EH (cell line): ENCODE data around the gene PPM1B.
"Not testable (repeated sequence)": the region's sequence is repeated elsewhere in the genome, so short reads cannot be mapped to it uniquely, and the experiment has no call there.

Experiments used
- DNase-seq: peaks from one replicate; pipeline ENCODE4 v3.0.0-alpha.2; 2015; ENCODE audit warnings: low read depth

PPM1B gene

DNA sequence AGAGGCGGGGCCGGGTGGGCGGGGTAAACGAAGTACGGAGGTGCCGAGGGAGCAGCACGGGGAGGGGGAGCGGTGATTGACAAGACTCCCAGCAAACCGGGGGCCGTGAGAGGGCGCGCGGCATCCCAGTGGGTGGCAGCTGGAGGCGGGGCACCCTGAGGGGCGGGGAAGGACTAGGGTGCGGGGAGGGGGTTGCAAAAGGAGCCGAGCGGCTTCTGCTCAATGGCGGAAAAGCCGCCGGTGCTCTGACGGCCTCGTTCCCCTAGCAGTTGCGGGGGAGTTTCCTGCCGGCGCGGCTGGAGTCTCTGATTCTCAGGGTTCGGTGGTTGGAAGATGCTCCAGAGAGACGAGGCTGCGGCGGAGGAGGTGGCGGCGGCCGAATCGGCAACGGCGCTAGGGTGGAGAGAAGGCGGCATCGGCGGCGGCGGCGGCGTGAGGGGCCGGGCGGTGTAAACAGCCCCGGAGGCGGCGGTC, at the start of gene PPM1B:
PPM1B (plus strand) TSS at position 195 of the 474 bp plus-strand sequence. CDS start 32,325 bp downstream, outside the sequence.
- no peak for DNase-seq

DNA sequence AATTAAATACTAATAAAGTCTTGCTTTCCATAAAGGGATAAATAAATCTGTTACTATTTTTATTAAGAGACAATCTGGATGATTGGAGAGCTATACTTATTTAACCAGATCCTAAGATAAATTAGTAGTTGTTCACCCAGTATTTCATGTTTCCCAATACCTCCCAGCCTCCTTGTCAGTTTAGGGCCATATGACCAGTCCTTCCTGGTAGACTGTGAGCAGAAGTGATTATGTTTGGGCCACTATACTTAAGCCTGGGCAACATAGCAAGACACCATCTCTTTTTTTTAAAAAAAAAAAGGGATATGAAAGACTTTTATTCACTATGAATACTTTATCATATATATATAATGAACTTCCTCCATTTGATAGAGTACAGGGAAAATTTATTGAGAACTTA, 48.8 kb upstream of the PPM1B start:
- DNase-seq = no peak

DNA sequence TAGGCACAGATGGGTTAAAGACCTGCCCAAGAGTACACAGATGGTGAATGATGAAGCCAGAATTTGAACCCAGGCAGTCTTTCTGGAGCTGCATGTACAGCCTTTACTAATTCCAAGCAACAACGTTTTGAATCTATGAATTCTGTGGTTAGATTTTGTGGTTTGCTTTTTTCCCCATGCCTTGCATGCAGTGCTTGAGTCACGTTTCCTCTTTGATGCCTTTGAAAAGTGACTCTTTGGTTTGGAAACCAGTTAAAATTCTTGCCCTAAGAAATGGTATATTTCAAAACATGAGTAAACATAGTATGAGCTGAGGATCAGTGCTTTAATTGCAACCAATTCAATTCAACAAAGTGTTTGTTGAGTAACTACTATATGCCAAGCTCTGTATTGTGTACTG, 48.2 kb upstream of the PPM1B start:
- peak; percentile 92 for DNase-seq

DNA sequence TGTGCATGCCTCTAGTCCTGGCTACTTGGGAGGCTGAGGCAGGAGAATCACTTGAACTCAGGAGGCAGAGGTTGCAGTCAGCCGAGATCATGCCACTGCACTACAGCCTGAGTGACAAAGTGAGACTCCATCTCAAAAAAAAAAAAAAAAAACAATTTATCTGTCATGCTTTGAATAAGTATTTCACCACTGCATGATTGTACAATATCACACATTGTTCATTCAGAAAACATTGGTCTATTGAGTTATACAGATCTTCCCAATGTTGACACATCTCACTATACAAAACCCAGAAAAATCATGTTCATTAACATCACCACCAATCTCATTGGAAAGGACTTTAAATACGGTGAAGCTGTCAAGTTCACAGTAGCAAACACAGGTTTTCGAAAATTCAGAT, 46.8 kb upstream of the PPM1B start:
- no peak for DNase-seq

DNA sequence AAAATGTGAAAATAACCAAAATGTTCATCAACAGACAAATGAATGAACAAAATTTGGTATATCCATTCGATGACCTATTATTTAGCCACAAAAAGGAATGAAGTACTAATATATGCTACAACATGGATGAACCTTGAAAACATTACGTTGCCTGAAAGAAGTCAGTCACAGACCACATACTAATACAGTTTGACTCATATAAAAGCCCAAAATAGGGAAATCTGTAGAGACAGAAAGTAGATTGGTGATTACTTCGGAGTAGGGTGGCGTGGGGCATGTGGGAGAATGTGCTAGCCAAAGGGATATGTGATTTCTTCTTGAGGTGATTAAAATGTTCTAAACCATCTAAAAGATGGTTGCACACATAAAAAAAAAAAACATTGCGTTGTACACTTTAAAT, 44.2 kb upstream of the PPM1B start:
- DNase-seq = no peak

DNA sequence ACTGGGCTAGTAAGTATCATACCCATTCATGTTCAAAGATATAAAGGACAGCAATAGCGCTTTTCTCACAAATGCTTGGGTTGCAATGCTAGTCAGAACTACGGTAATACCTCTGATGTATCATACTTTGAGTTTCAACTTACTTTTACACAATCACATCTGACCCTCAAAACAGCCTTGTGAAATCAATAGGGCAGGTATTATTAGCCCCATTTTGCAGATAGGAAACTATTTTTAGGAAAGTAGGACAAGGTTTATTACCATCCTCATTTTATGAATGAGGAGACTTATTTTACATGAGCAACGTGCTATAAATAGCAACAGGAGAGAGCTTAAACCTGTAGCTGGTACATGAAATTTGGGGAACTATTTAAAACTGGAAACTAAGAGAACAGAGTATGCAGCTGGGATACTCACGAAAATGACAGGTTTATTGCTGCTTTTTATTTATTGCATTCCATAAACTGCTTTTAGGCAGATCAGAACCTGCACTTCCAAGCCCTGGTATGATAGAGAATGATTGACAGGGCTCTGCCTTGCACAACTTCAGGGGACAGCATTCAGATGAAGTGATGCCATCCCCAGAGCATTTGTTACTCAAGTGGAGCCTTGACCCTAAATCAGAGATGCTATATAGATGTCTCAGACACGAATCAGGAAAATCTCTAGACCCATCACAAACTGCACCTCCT, 42.4 kb upstream of the PPM1B start:
- DNase-seq = peak; percentile 59

DNA sequence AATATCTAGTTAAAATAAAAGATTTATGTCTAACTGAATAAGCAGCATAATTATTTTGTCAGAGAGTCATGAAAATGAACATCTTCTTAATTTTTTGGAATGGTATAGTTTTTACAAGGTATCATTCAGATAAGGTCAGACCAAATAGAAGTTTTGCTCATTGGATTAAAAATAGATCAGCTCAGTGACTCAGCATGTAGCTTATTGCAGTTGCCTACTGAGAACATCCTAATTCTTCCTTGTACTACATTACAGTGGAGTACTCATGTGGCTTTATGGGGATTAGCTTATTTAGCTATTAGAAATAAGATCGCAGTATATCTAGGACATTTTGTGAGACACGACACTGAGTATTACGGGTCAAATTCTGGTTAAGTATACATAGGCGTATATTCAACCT, 38.2 kb upstream of the PPM1B start:
- DNase-seq = peak; percentile 75

DNA sequence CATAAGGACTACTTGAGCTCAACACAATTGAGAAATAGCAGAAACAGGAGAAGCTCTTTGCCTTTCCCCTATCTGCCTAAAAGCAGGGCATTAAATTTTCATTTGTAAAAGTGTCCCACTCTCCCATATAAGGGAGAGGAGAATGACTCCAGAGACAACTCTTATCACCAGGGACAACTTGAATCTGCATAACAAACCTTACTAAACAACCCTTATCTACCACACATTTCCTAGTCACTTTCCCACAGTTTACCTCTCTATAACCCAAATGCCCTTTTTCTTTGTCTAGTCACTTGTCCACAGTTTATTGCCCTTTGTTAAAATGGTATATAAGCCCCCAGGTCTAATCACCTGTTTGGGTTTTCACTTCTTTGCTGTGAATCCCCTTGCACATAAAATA, 37.5 kb upstream of the PPM1B start:
- DNase-seq = no peak

DNA sequence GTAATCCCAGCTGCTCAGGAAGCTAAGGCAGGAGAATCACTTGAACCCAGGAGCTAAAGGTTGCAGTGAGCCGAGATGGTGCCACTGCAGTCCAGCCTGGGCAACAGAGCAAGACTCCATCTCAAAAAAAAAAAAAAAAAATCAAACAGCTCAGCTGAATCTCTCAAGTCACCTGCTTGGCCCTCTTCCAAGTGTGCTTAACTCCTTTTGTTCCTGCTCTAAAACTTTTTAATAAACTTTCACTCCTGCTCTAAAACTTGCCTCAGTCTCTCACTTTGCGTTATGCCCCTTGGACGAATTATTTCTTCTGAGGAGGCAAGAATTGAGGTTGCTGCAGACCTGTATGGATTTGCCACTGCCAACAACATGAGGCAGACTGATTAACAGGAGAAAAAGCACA, 35.1 kb upstream of the PPM1B start:
- DNase-seq = not testable (repeated sequence)

DNA sequence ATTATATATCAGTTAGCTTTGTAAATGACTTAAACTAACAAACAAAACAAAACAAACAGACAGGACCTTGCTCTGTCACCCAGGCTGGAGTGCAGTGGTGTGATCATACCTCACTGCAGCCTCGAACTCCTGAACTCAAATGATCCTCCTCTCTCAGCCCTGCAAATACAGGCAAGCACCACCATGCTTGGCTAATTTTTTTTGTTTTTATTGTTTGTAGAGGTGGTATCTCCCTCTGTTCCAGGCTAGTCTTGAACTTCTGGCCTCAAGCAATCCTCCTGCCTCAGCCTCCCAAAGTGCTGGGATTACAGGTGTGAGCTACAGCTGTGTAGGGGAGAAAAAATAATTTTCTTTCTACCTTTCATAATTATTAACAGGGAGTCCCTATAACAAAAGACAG, 33.8 kb upstream of the PPM1B start:
- no peak for DNase-seq

DNA sequence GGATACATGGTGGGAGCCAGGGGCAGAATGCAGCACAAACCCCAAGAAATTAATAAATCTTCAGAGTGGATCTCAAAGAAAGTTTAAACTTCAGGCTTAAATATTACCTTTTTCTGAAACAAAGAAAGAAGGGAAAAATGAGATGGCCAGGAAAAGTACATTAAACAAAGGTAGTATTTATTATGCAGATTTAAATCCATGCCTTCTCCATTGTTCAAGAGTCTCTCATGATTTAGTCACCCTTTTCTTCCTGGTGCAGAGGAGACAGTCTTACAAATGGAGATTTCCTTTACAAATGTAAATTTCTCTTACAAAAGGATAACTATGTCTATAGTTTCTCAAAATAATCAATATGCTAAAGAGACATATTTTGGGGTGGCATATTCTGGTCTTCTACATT, 33.4 kb upstream of the PPM1B start:
- no peak for DNase-seq

DNA sequence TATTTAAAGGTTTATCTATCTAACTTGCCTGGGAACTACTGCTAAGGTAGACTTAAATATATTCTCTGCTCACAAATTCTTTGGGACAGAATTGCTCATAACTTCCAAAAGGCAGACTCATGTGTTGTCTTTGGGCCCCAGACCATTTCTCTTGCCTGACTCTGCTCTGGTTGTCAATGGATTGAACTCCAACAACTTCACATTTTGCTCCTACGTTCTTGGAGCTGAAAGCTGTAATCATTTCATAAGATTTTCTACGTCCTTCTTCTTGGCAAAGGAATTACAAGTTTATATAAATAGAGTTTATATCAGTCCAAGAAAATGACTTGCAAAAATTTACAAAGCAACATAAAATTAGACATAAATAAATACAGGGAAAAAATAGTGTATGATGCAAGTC, 32.9 kb upstream of the PPM1B start:
- peak; percentile 76 for DNase-seq

DNA sequence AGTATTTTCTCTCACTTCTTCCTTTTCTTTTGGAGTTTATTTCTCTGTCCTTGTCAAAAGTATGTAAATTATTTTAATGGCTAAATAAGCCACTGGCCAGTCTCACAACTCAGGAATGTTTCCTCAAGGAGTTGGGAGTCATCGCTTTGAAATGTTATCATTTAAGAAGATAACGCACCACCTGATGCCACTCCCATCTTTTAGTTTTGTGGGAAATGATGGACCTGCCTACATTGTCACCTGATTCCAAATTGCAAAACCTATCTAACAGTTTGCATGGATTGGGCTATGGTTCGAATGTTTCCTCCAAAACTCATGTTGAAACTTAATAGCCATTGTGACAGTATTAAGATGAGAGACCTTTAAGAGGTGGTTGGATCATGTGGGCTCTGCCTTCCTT, 32.4 kb upstream of the PPM1B start:
- peak; percentile 84 for DNase-seq

DNA sequence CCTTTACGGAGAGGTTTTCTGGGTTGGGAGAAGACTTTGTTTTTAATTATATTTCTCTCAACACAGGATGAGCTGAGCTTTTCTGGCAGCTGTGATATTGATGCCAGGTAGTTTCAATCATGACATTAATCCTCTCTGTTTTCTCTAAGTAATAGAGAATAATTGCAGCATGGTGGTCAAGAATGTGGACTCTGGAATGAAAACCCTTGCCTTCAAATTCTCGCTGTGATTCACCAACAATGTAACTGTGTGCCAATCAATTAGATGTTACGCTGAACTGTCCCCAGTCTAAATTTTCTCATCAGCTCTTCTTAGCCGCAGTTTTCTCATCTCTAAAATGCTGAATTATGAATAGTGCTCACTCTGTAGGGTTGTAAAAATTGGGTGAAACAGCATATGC, 31.6 kb upstream of the PPM1B start:
- peak; percentile 22 for DNase-seq

DNA sequence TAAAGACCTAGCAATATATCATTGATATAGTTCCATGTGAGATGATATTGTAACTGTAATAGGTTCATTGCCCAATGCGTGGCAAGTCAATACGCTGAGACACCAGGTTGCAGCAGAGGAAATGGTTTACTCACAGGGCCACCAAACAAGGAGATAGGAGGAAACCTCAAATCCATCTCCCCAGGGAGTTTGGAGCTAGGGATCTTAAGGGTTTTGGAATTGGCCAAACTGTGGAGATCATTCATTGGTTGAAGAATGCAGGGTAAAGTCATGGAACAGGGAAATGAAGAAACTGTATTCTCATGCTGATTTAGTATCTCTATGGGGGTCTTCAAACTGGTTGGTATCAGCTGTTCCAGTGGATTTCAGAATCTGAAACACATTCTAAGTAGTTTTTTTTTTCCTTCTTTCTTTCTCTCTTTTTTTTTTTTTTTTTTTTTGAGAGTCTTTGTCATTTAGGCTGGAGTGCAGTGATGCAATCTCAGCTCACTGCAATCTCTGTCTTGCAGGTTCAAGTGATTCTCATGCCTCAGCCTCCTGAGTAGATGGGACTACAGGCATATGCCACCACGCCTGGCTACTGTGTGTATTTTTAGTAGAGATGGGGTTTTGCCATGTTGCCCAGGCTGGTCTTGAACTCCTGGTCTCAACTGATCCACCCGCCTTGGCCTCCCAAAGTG, 30.7 kb upstream of the PPM1B start:
- no peak for DNase-seq

DNA sequence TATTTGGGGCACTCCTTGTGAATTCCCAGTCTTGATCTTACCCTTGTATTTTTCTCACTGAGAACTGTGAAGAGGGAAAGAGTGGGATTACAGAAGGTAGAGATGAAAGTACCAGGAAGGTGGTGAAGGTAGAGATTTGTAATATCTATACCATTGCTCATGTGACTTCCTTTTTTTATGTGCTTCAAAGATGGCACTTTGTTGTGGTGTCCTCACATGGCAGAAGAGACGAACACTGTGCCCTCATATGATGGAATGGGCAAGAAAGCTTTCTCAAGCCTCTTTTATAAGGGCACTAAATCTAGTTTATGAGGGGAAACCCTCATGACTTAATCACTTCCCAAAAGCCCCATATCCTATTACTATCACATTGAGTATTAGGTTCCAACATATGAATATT, 28.9 kb upstream of the PPM1B start:
- no peak for DNase-seq

DNA sequence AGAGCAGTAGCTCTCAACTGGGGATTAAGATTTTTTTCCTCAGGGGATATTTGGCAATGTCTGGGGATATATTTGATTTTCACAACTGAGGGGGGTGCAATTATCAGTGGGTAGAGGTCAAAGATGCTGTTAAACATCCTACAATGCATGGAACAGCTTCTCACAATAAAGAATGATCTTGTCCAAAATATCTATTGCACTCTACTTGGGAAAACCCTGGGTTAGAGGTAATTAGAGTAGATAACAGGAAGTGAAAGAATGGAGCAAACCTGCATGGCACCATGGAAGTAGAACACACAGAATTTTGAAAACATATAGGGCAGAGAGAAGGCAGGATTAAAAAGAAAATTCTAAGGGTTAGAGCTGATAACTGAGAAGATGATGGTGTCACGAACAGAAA, 26.4 kb upstream of the PPM1B start:
- DNase-seq = no peak

DNA sequence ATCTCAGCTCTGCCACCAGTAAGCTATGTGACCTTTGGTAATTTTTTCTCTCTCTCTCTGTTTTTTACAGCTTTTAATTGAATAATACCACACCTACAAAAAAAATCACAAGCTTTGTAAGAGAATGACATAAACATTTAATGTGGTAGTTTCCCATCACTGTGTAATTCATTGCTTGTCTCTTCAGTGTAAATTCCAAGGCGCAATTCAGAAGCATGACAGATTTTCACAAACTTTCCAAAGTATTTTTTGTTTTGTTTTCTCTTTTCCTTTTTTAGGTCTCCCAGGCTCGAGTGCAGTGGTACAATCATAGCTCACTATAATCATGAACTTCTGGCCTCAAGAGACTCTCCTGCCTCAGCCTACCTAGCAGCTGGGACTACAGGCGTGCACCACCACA, 25.0 kb upstream of the PPM1B start:
- DNase-seq = peak; percentile 18

DNA sequence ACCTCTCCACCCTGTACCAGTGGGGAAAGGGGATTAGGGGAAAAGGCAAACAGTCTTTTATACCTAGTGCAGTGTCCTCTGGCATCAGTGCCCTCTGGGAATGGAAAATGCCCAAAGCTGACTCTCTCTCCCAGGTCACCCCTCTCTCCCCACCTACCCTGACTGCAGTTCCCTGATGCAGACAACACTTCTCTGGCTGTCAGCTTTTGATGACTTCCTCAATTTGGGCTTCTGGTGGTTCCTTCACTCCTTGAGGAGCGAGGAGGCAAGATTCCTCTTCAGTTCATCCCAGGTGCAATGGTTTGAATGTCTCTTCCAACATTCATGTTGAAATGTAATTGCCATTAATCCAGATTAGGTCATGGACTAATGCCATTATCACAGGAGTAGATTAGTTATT, 19.7 kb upstream of the PPM1B start:
- DNase-seq = no peak

DNA sequence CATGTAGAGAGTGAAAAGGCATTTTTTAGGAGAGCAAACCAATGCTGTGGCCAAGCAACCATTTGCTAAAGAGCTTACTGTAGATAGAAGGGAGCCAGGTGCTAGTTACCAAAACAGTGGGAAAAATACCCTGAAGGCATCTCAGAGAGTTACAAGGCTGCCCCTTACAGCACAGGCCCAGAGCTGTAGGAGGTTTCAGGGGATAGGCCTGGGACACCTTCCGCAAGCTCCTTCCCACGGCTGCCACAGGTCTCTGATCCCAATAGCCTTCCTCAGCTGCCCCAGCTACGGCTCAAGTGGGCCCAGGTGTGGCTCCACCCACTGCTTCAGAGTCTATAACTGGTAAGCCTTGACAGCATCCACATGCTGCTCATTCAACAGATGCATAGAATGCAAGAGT, 18.2 kb upstream of the PPM1B start:
- DNase-seq = no peak

DNA sequence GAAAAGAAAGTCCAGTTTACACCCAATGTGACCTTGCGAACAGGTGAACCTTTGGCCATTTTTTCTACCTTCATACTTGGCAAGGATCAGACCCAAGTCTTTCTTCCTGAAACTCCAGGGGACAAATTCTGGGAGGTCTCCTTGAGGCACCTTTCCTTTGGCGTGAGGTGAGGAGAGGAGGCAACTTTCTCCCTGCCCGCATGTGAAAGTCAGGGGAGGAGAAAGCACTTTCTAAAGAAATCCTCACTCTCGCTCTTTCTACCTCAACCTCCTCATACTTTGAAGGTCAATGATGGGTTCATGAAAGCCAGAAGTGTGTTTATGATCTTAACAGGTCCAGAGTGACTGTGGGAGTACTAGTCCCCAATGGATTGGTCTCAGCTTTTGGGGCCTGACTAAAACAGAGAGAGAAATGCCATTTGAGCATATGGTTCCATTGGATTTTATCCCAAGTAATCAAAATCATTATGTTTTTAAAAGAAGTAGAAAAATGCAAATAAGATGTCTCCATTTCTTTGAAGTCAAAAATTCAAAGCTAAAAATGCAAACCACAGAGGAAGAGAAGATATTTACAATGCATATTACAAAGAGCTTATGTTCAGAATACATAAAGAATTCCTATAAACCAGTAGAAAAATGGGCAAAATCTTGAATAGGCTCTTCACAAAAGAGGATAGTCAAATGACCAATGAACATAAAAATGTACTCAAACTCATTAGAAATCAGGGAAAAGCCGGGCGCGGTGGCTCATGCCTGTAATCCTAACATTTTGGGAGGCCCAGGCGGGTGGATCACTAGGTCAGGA, 15.6 kb upstream of the PPM1B start:
- DNase-seq = no peak

DNA sequence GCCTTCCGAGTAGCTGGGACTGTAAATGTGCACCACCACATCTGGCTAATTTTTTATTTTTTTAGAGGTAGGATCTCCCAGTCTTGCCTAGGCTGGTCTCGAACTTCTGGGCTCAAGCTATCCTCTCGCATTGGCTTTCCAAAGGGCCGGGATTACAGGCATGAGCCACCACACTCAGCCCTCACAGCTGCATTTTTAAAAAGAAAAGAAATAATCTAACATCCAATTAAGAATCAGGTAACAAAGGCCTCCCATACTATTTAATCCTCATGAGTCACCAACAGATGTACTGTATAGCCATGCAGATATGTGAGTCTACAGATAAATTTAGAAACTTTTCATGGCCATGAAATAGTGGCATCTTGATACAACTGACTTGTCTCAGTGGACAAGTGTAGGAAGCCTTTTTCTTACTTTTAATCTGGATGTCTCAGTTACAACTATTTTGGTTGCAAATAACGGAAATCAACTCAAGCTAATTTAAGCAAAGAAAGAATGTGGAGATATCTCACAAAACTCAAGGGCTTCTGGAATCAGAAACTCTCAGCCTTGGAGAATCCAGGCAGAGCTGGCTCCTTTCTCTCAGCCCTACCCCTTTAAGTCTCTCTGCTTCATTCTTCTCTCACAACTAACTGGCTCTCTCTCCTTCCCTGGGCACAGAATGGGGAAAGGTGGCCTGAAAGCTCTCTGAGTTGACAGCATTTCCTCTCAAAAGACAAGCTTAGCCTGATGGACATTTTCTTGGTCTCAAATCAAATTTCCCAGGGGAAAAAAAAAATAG, 12.8 kb upstream of the PPM1B start:
- DNase-seq = no peak
